ENCODE measurements around the gene TOR2A. TPM values are rescaled to one million over a fixed set of nuclear protein-coding genes. Genes with fewer than 3 reads are reported as not detected.
A peak's percentile ranks its signal among the peaks of the same experiment; 100 is the strongest.

The TOR2A gene
- total RNA-seq, 4 donors from 2014 or later = 31.4 to 126 (median 48.1) TPM

DNA sequence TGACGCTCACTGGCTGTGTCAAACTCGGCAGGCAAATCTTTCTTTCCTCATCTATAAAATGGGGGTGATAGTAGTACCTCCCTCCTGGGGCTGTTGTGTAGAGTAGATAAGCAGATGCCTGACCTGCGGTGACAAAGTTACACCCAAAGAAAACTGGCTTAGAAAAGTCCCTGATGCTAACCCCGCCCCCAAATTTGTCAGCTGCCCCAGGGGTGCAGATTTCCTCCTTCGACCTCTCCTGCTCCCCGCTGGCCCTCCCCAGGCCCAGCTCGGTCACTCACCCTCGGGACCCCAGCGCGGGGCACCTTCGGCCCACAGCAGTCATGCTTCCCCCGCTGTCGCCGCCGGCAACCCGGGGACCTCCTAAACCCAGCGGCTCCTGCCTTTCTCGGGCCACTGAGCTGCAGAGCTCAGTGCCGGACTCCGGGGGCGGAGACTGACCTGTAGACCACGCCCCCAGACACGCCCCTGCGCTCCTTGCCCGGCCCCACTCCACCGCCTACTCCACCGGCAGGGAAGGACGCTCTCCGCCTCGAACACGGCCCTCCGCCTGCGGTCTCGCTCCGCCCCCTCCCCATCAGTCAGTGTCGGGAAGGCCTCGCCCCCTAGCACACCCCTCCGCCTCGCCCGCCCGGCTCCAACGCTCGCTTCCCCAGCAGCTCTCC is 35.9 kb upstream of the TOR2A start:
- 0% methylated on average over 32 of the region's 43 CpGs; no CpG with 5 or more reads in 1 of the 2 donors for WGBS, 2 donors (ENCODE audit: low coverage in 1 of 2)
- DNase-seq = peak; percentile 99
- in situ Hi-C loops (cut with MboI; ENCODE audit: low pct_ligation_motif_present in 1 of 4, low pct_unique_long_range_greater_than_20kb in 1 of 4, low sequenced_read_pairs in 3 of 4) (no loop called here), intact Hi-C loops (cut with DNase I; ENCODE audit: low total_unique reads) (no loop called here)
- TF ChIP-seq EP300 (IDR thresholded peaks at IDR 0.05; ENCODE audit: low read depth) (no peak), POLR2A (IDR thresholded peaks at IDR 0.05) (peak; percentile 36), POLR2AphosphoS5 (IDR thresholded peaks at IDR 0.05) (peak; percentile 27 to 58 (median 42))
- Histone ChIP-seq H3K36me3 (no peaks in the 10 kb centered on the region), H3K4me3 (peak overlapping the region in 3 of 4 donors; percentile 32 to 56 (median 42)), H3K27ac (peak overlapping the region; percentile 62 to 81 (median 76)), H3K9me3 (no peaks in the 10 kb centered on the region), H3K27me3 (no peaks in the 10 kb centered on the region), H3K4me1 (peaks cover 0 to 34% (median 11%) of the 10 kb centered on the region in 4 donors)

DNA sequence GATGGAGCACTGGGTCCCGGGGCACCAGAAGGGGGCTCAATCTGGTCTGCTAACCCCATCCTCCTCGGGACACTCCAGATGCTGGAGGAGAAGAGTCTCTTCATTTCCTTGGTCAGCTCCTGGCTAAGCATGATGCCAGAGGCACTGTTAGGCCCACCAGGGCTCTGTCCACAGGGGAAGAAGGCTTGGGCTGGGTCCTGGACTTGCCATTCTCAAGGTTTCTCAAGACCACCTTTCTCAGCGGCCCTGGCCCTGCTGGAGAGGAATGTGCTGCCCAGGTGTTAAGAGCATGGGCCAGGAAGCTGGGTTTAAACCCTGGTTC is 35.5 kb upstream of the TOR2A start:
- H3K27me3 ChIP-seq = no peaks in the 10 kb centered on the region
- no peak for TF ChIP-seq POLR2A (IDR thresholded peaks at IDR 0.05)
- TF ChIP-seq EP300 (IDR thresholded peaks at IDR 0.05; ENCODE audit: low read depth) = no peak
- TF ChIP-seq, protein P1, sequence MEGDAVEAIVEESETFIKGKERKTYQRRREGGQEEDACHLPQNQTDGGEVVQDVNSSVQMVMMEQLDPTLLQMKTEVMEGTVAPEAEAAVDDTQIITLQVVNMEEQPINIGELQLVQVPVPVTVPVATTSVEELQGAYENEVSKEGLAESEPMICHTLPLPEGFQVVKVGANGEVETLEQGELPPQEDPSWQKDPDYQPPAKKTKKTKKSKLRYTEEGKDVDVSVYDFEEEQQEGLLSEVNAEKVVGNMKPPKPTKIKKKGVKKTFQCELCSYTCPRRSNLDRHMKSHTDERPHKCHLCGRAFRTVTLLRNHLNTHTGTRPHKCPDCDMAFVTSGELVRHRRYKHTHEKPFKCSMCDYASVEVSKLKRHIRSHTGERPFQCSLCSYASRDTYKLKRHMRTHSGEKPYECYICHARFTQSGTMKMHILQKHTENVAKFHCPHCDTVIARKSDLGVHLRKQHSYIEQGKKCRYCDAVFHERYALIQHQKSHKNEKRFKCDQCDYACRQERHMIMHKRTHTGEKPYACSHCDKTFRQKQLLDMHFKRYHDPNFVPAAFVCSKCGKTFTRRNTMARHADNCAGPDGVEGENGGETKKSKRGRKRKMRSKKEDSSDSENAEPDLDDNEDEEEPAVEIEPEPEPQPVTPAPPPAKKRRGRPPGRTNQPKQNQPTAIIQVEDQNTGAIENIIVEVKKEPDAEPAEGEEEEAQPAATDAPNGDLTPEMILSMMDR (IDR thresholded peaks at IDR 0.05) = no peak
- TF ChIP-seq POLR2AphosphoS5 (IDR thresholded peaks at IDR 0.05) = no peak
- H3K4me1 ChIP-seq = peaks cover 0 to 34% (median 11%) of the 10 kb centered on the region in 4 donors
- H3K27ac ChIP-seq = peak overlapping the region; percentile 62 to 81 (median 76)
- H3K9me3 ChIP-seq = no peaks in the 10 kb centered on the region
- intact Hi-C loops (cut with DNase I; ENCODE audit: low total_unique reads) = no loop called here
- H3K4me3 ChIP-seq = peak overlapping the region in 3 of 4 donors; percentile 32 to 56 (median 42)
- H3K36me3 ChIP-seq = no peaks in the 10 kb centered on the region
- in situ Hi-C loops (cut with MboI; ENCODE audit: low pct_ligation_motif_present in 1 of 4, low pct_unique_long_range_greater_than_20kb in 1 of 4, low sequenced_read_pairs in 3 of 4) = no loop called here
- no peak for DNase-seq
- 50 to 60% methylated on average over 1 to 3 of the region's 3 CpGs for WGBS, 2 donors (ENCODE audit: low coverage in 1 of 2)

DNA sequence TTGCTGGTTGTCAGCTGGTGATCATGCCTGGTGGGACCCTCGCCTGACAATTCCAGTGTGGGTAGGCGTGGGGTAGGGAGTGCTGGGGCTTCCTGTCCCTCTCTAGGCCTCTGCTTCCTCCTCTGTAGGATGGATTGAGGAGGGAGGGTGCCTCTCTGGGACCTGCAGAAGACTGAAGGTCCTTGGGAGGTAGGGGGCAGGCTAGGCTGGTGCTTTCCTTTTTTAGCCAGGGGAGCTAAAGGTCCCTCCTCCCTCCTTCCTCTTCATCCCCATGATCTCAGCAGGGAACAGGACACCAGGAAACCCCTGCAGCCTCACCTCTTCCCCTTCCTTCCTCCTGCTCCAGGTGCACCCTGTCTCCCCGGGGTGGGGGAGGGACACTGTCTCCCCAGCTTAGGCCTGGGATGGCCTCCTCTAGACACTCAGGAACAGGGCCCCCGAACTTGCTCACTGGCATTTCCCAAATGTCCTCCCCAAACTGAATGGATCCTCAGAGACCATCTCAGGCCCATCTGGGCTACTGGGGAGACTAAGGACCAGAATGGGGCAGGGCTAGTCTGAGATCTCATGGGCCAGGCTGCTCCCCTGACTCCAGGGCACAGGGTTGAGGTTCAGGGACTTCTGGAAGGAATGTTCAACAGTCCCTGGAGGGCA is 35.0 kb upstream of the TOR2A start:
- H3K27ac ChIP-seq = peak overlapping the region; percentile 62 to 81 (median 76)

GRCh38 chr9:127769101-127769500 is 34.0 kb upstream of the TOR2A start:
- intact Hi-C loops (cut with DNase I; ENCODE audit: low total_unique reads) = no loop called here
- TF ChIP-seq, protein P1 (IDR thresholded peaks at IDR 0.05) = no peak
- no peak for TF ChIP-seq POLR2AphosphoS5 (IDR thresholded peaks at IDR 0.05)
- no peak for TF ChIP-seq POLR2A (IDR thresholded peaks at IDR 0.05)
- TF ChIP-seq EP300 (IDR thresholded peaks at IDR 0.05; ENCODE audit: low read depth) = no peak
- WGBS, 2 donors (ENCODE audit: low coverage in 1 of 2) = 96% methylated on average over 5 of the region's 5 CpGs; no CpG with 5 or more reads in 1 of the 2 donors
- DNase-seq = no peak
- in situ Hi-C loops (cut with MboI; ENCODE audit: low pct_ligation_motif_present in 1 of 4, low pct_unique_long_range_greater_than_20kb in 1 of 4, low sequenced_read_pairs in 3 of 4) = no loop called here
- Histone ChIP-seq H3K4me1 (peaks cover 0 to 34% (median 11%) of the 10 kb centered on the region in 4 donors), H3K27ac (peak overlapping the region in 3 of 4 donors; percentile 73 to 81 (median 78)), H3K4me3 (no peak overlapping the region), H3K27me3 (no peaks in the 10 kb centered on the region), H3K9me3 (no peaks in the 10 kb centered on the region), H3K36me3 (no peaks in the 10 kb centered on the region)

More for the DNA sequence above, 35.0 kb upstream of the TOR2A start:
- intact Hi-C loops (cut with DNase I; ENCODE audit: low total_unique reads) (no loop called here), in situ Hi-C loops (cut with MboI; ENCODE audit: low pct_ligation_motif_present in 1 of 4, low pct_unique_long_range_greater_than_20kb in 1 of 4, low sequenced_read_pairs in 3 of 4) (no loop called here)
- Histone ChIP-seq H3K4me3 (peak overlapping the region in 1 of 4 donors; percentile 56), H3K9me3 (no peaks in the 10 kb centered on the region), H3K36me3 (no peaks in the 10 kb centered on the region), H3K27me3 (no peaks in the 10 kb centered on the region), H3K4me1 (peaks cover 0 to 34% (median 11%) of the 10 kb centered on the region in 4 donors)
- WGBS, 2 donors (ENCODE audit: low coverage in 1 of 2) = 57% methylated on average over 4 of the region's 4 CpGs; no CpG with 5 or more reads in 1 of the 2 donors
- TF ChIP-seq, protein P1 (IDR thresholded peaks at IDR 0.05) = no peak
- no peak for TF ChIP-seq POLR2AphosphoS5 (IDR thresholded peaks at IDR 0.05)
- DNase-seq = no peak
